IPS DF 19.7 (cell line): ENCODE measurements around the gene BZW2.

Experiments used
- DNase-seq: peaks from one replicate; pipeline ENCODE4 v3.0.0-alpha.2; 2013; ENCODE audit warnings: low read depth, low spot score

Gene BZW2

GRCh38 chr7:16645593-16646471 lies at the start of gene BZW2, which contains the start of gene ANKMY2:
Gene BZW2, plus strand, starts transcription at chr7:16646181. Its CDS starts 19,263 bp downstream, at chr7:16665444.
Gene ANKMY2, minus strand, starts transcription at chr7:16645754. Its CDS starts 181 bp downstream, at chr7:16645573.
- DNase-seq: peak; percentile 63

GRCh38 chr7:16598015-16598414 lies 48.0 kb upstream of the BZW2 start:
- DNase-seq: no peak

- DNase-seq: no peak
Measured at GRCh38 chr7:16599860-16600259, 46.1 kb upstream of the BZW2 start.

- DNase-seq: no peak
Measured at GRCh38 chr7:16603633-16604032, 42.3 kb upstream of the BZW2 start.

GRCh38 chr7:16604054-16604453 lies 41.9 kb upstream of the BZW2 start:
- DNase-seq: no peak

- DNase-seq: no peak
Measured at GRCh38 chr7:16606704-16607103, 39.3 kb upstream of the BZW2 start.

- DNase-seq: no peak
Measured at GRCh38 chr7:16609842-16610450, 36.0 kb upstream of the BZW2 start.

GRCh38 chr7:16611711-16612110 lies 34.3 kb upstream of the BZW2 start:
- no peak for DNase-seq

GRCh38 chr7:16615228-16615627 lies 30.8 kb upstream of the BZW2 start:
- no peak for DNase-seq

GRCh38 chr7:16616122-16616521 lies 29.9 kb upstream of the BZW2 start:
- DNase-seq: no peak

GRCh38 chr7:16616542-16616941 lies 29.4 kb upstream of the BZW2 start:
- DNase-seq: no peak

- DNase-seq: no peak
Measured at GRCh38 chr7:16619979-16620408, 26.0 kb upstream of the BZW2 start.

- DNase-seq: no peak
Measured at GRCh38 chr7:16626388-16626787, 19.6 kb upstream of the BZW2 start.

GRCh38 chr7:16627236-16627635 lies 18.7 kb upstream of the BZW2 start:
- DNase-seq: no peak

- DNase-seq: no peak
Measured at GRCh38 chr7:16630654-16631053, 15.3 kb upstream of the BZW2 start.

GRCh38 chr7:16634271-16634738 lies 11.7 kb upstream of the BZW2 start:
- DNase-seq: no peak

GRCh38 chr7:16636555-16637101 lies 9.4 kb upstream of the BZW2 start:
- DNase-seq: no peak

GRCh38 chr7:16637379-16637778 lies 8.6 kb upstream of the BZW2 start:
- DNase-seq: no peak

- DNase-seq: no peak
Measured at GRCh38 chr7:16638282-16639280, 7.4 kb upstream of the BZW2 start.

GRCh38 chr7:16644157-16644556 lies 1.8 kb upstream of the BZW2 start:
- DNase-seq: no peak
